H1 (cell line): ENCODE results near the gene MAST2.

Experiments used
- BRCA1 ChIP-seq: IDR thresholded peaks from 2 replicates; pipeline ENCODE4 v1.6.1; 2012; ENCODE audit warnings: low read depth, low read length, improper control_type of control experiment
- E2F6 ChIP-seq: IDR thresholded peaks from 2 replicates; pipeline ENCODE4 v1.6.1; 2012; ENCODE audit warnings: inconsistent platforms
- EZH2 ChIP-seq: fragments of 200-600 bp; sonication (generic); IDR thresholded peaks from 2 replicates; pipeline ENCODE4 v1.7.1; 2012; ENCODE audit warnings: low read depth, mild to moderate bottlenecking, moderate library complexity, low read length, inconsistent platforms; ENCODE audit not compliant: severe bottlenecking
- POLR2A ChIP-seq, 2 experiments: IDR thresholded peaks; 1 replicate in 1 of 2; 2 replicates in 1 of 2; pipeline ENCODE4 v1.6.1; 2011; ENCODE audit warnings: low read depth in 2 of 2, low read length in 2 of 2, mild to moderate bottlenecking in 2 of 2; ENCODE audit errors: control extremely low read depth in 1 of 2
- TF ChIP-seq, protein P1 (sequence below), 3 experiments: IDR thresholded peaks; 1 replicate in 2 of 3; 2 replicates in 1 of 3; pipeline versions ENCODE4 v1.5.1 to v1.6.1; 2011; ENCODE audit warnings: low read length in 3 of 3, mild to moderate bottlenecking in 3 of 3, inconsistent platforms in 2 of 3, low read depth in 1 of 3, moderate library complexity in 1 of 3; ENCODE audit not compliant: insufficient read depth in 1 of 3; ENCODE audit errors: control extremely low read depth in 1 of 3

- TF ChIP-seq POLR2A (IDR thresholded peaks at IDR 0.05; ENCODE audit: control extremely low read depth in 1 of 2, low read depth in 2 of 2, low read length in 2 of 2) (no peak), E2F6 (no peak), EZH2 (no peak), BRCA1 (no peak)
- TF ChIP-seq, protein P1, sequence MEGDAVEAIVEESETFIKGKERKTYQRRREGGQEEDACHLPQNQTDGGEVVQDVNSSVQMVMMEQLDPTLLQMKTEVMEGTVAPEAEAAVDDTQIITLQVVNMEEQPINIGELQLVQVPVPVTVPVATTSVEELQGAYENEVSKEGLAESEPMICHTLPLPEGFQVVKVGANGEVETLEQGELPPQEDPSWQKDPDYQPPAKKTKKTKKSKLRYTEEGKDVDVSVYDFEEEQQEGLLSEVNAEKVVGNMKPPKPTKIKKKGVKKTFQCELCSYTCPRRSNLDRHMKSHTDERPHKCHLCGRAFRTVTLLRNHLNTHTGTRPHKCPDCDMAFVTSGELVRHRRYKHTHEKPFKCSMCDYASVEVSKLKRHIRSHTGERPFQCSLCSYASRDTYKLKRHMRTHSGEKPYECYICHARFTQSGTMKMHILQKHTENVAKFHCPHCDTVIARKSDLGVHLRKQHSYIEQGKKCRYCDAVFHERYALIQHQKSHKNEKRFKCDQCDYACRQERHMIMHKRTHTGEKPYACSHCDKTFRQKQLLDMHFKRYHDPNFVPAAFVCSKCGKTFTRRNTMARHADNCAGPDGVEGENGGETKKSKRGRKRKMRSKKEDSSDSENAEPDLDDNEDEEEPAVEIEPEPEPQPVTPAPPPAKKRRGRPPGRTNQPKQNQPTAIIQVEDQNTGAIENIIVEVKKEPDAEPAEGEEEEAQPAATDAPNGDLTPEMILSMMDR (IDR thresholded peaks at IDR 0.05; ENCODE audit: control extremely low read depth in 1 of 3, insufficient read depth in 1 of 3, low read depth in 1 of 3, low read length in 3 of 3), result no peak
Observed at GRCh38 chr1:46003315-46003714, 199.9 kb downstream of the MAST2 start.
